MV-4-11 (cell line): ENCODE data around the gene NCAPH2.
A peak's percentile ranks its signal among the peaks of the same experiment; 100 is the strongest.
"Not testable (repeated sequence)": the region's sequence is repeated elsewhere in the genome, so short reads cannot be mapped to it uniquely, and the experiment has no call there.

ENCODE experiments used
- DNase-seq: peaks from one replicate; lab custom pipeline; 2025; lab: John Stamatoyannopoulos, UW

Gene NCAPH2

DNA sequence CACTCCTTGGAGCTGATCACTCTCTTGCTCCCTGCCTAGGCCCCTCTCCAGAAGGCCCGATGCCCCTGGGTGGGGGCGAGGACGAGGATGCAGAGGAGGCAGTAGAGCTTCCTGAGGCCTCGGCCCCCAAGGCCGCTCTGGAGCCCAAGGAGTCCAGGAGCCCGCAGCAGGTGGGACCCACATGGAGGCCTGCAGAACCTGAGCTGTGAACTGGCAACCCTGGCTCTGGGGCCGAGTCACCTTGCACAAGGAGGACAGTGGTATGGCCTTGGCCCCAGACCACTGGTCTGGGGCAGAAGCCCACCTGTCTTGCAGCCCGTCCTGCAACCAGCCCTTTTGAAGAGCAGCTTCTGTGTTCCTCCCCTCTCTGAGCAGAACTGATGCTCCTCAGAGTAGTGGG is 11.1 kb downstream of the NCAPH2 start:
- DNase-seq = no peak

DNA sequence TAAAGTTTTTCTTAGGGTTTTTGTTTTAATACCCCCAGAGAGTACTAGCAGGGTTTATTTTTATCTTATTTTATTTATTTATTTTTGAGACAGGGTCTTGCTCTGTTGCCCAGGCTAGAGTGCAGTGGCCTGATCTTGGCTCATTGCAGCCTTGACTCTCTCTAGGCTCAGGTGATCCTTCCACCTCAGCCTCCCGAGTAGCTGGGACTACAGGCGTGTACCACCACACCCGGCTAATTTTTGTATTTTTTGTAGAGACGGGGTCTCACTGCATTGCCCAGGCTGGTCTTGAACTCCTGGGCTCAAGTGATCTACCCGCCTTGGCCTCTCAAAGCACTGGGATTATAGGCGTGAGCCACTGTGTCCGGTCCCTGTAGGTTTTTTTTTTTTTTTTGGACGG is 12.2 kb downstream of the NCAPH2 start:
- not testable (repeated sequence) for DNase-seq

DNA sequence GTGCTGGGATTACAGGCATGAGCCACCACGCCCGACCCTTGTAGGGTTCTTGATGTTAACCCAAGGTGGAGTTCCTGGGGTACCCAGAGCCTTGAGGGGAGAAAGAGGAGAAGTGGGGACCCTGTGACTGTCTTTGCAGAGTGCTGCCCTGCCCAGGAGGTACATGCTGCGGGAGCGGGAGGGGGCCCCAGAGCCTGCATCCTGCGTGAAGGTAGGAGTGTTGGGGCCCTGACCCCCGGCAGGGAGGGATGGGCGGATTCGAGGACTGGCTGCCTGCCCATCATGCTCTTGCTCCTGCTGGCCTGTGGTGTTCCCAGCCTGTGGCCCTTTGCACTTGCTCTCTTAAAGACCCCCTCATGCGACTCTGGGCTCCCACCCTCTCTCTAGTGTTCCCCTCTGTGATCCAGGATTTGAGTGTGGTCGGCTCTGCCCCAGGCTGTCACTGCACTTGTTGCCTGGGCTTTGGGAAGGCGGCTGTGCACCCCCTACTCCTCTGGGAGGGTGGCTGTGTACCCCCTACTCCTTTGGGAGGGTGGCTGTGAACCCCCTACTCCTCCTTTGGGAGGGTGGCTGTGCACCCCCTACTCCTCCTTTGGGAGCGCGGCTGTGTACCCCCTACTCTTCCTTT is 12.9 kb downstream of the NCAPH2 start:
- no peak for DNase-seq

GRCh38 chr22:50521710-50522109 is 13.7 kb downstream of the NCAPH2 start:
- no peak for DNase-seq

GRCh38 chr22:50522208-50522805 is 14.3 kb downstream of the NCAPH2 start:
- no peak for DNase-seq

GRCh38 chr22:50522806-50523438 is 14.9 kb downstream of the NCAPH2 start:
- DNase-seq = no peak

DNA sequence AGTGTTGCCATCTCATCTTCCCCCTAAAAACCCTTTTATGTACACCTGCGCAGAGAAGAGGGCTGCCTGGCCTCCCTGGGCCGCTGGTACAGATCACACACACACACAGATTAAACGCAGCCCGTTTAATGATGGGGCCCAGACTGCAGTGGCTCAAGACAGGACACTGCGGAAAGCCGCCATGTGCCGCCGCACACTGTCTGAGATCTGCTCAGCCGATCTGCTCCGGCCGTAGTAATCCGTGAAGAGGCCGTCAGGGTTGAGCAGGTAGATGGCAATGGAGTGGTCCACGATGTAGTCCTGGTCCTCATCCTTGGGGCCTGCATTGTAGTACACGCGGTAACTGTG is 15.4 kb downstream of the NCAPH2 start:
- no peak for DNase-seq

DNA sequence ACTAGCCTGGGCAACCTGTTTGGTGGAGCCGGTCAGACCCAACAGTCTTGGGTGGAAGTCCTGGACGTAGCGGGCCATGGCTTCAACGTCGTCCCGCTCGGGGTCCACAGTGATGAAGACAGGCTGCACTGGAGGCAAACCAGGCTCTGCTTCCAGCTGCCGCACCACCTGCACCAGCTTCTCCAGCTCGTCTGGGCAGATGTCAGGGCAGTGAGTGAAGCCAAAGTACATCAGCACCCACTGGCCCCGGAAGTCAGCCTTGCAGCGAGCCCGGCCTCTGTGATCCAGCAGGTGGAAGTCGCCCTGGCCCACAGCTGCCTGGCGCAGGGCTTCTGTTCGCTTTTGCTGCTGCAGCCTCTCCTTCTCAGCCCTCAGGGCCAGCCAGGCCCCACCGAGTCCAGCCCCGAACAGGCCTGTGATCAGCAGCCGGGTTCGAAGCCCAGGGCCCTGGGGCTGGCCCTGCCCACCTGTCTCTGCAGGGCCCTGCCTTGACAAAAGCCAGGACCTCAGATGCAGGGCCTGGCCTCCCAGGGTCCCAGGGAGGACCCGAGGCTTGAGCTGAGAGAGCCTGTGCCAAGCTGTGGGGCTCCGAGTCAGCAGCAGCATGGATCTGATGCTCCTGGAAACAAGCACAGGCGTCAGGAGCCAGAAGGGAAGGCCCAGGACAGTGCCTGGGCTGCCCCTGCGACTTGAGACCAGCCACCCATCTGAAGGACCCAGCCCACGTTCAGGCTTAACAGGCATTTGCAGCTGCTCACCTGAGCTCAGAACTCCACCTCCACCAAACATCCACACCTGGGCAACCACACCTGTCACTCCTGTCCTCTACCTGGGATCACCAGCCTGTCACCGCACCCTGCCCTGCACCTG is 16.0 kb downstream of the NCAPH2 start:
- DNase-seq = no peak

GRCh38 chr22:50524676-50525103 is 16.7 kb downstream of the NCAPH2 start:
- DNase-seq = no peak

DNA sequence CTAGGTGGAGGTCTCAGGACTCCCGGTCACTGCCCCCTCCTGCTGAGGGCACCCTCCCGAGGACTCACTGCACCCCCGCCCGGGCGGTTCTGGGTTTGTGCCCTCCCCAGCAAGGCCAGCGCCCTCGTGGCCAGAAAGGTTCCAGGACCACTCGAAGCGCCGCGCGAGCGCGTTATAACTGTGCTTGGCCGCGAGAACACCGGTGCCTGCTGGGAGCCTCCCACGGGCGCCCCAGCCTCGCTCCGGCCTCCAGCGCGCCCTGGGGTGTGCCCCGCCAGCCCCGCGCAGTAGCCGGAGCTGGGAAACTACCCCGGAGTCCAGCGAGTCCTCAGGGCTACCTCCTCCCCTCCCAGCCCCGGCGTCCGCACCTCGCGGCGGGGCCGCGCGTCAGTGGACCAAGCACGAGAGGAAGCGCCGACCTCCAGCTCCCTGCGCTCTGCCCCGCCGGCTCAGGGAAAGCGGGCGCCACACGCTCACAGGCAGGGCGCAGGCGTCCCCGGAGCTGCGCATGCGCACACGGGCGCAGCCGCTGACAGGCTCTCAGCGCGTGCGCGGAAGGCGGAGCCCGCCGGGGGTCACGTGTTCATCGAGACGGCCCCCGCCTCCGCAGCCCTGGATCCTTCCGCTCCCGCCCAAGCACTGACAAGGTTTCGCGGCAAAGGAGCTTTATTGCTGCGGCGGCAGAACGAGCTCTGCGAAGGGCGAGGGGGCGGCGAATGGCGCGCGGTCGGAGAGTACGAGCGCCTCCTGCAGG is 17.3 kb downstream of the NCAPH2 start, which contains the start of gene SCO2:
SCO2 (minus strand) TSS at position 495 of the 754 bp plus-strand sequence. CDS start 1,187 bp downstream, outside the sequence.
- DNase-seq = peak; percentile 94

DNA sequence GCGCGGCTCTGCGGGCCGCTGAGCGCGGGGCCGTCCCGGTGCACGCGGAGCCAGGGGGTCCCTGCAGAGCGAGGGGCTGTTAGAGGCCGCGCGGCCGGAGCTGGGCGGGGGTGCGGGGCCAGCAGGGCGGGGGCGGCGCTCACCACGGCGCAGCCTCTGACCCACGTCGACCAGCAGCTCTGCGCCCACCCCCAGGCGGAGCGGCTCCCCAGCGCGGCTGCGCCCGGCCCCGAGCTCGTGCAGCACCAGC is 17.8 kb downstream of the NCAPH2 start:
- no peak for DNase-seq

DNA sequence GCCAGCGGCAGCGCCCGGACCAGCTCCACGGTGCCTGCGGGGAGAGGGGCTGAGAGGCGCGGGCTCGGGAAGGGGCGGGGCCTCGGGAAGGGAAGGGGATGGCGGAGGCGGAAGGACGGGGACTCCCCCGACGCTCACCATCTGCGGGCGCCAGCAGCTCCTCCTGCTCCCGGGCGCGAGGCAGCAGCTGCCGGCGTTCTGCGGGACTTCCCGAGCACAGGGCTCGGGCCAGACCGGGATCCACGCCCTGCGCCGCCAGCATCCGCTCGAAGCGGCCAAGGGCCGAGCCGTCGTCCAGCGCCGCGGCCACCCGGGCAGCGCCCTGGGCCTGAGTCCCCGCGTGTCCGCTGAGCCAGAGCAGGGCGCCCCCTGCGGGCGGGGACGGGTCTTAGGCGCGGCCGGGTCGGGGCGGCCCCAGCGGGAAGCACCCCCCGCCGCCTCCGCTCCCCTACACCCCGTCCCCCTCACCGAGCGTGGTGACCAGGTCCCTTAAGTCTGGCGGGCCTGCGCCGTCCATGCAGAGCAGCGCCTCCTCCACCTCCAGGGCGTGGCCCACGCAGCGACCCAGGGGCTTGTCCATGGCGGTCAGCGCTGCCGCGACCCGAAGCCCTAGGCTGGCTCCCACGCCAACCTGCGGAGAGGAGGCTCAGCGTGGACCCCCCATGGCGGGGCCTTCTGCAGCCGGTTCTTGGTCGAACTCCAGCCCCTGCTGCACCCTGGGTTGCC is 18.2 kb downstream of the NCAPH2 start:
- peak; percentile 71 for DNase-seq

DNA sequence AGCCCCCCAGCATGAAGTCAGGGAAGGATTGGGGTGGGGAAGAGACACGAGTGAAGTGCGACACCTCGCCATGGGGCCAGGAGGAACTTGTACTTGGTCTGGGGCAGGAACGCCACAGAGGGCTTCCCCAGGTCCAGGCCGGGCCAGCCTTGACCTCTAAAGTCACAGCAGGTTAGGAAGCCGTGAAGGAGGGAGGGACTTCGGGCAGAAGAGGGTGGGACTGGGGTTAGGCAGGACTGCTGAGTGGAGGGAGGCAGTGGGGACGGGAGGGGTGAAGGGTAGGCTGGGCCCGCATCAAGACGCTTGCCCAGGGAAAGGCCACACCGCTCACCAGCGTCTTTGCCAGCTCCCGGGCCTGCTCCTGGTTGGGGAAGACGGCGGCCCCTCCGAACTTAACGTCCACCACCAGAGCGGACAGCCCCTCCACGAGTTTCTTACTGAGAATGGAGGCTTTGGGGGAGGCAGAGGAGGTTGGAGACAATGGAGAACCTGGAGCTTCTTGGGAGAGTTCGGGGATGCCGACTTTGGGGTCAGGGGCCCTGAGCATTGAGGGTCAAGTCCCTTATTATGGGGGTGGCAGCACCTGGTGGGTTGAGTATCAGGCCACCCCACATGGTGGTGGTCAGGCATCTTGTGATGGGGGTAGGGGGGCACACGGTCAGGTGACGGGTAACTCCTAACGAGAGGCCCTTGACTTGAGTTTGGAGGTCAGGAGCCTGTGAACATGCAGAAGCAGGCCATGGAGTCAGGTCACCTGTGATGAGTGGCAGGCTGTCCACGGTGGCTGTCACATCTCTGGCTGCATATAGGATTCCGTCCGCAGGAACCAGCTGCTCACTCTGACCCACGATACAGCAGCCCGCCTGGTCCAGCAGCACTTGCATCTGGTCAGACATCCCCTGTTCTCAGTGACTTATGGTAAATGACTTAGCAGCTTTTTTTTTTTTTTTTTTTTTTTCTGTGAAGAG is 19.1 kb downstream of the NCAPH2 start:
- DNase-seq = peak; percentile 76

GRCh38 chr22:50527921-50528681 is 20.1 kb downstream of the NCAPH2 start:
- no peak for DNase-seq

DNA sequence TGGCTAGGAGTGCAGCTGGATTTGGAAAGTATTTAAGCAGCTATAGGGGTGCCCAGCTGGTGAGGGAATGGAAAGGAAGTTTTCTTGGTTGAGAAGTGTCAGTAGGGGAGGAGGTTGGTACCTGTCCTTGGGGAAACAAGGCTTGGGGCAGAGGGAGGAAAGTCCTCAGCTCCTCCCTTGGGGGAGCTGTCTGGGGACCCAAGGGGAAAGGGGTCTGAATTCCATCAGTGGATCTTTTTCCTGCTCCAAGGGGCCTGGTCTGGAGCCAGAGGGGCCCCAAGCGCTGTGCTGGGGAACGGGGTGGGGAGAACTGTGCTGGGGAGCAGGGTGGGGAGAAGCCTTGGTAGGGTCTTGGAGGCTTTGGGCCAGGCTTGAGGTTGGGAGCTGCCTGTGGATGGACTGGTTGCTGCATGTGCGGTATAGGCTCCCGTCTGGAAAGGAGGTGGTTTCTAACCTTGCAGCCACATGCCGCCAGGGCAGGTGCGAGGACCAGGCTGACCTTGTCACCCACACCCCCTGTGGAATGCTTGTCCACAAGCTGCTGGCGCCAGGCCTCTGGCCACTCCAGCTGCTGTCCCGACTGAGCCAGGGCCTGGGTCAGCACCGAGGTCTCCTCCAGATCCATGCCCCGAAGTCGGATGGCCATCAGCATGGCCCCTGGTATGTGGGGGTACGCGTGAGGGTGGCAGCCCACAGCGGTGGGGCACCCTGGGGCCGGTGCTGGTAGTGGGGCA is 20.8 kb downstream of the NCAPH2 start:
- no peak for DNase-seq

- DNase-seq = peak; percentile 46
These were observed 21.4 kb downstream of the NCAPH2 start for GRCh38 chr22:50529416-50529896.

DNA sequence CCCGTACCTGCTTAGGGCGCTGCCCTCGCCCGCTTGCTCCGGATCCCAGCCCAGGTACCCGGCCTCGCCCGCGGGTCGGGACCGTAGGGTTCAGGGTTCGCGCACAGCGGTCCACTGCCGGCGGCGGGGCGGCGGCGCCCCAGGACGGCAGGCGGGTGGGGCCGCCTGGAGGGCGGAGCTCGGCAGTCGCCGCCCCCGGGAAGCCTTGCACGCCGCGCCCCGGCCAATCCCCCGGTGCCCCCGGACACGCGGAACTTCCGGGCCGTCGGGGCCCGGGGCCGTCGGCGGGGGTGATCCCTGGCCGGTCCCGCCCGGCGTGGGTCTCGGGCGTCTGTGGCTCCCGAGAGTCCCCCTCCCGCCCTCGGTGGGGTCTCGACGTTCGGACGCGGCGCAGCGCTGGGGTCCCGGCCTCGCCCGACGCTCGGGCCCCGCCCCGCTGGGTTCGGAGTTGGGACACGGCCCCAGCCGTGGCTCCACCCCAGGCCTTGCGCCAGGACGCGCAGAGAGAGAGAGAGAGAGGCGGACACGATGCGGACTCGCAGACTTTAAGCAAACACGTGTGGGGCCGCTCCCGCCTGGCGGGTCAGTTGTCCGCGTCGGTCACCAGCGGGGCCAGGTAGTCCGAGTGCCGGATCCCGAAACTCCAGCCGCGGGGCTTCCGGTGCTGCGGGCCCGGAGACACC is 22.0 kb downstream of the NCAPH2 start, which contains the start of gene TYMP:
TYMP (minus strand) TSS at position 116 of the 683 bp plus-strand sequence. CDS start 303 bp downstream, outside the sequence.
- DNase-seq = peak; percentile 81

DNA sequence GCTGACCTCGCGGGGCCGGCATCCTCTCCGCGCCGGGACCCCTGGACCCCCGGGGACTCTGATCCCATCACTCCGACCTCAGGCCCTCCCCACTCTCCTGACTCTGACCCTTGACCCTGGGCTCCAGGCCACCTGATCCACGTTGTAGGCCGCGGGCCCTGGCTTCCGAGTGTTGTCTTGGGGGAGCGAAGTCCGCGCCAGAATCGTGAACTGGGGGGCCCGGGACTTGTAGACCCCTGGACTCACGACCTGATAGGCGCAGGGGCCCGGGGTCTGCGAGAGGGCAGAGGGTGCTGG is 22.5 kb downstream of the NCAPH2 start:
- DNase-seq = no peak
